ENCODE measurements around the gene MAP1B. TPM values are rescaled to one million over a fixed set of nuclear protein-coding genes. Genes with fewer than 3 reads are reported as not detected.

The MAP1B gene
- total and polyA plus RNA-seq, 2 of the 4 experiments (the other 2 are of a cell fraction), result 41.1 to 183 TPM

DNA sequence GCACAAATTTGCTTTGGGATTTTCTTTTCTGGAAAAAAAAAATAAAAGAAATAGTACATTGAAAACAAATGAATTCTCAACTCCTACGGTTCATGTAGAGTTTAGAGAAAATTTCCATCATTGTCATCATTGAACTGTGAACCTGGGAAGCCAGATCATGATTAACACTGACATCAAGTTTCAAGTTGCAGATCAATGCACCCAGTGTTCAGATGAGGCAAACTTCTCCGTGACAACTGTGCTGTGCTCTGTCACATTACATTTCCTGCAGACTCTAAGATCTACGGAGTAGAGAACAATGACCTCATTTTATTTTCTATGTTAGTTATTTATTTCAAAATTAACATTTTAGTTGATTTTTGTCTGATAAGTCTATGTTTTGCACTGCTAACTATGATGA is 99.7 kb downstream of the MAP1B start:
- no peak overlapping the region for H3K14ac ChIP-seq (replicated peaks; ENCODE audit: low read depth, low read length)
- intact Hi-C loops (cut with micrococcal nuclease) (loop anchor here (5.0 kb wide), 1 partner anchor 75 kb away; no protein-coding TSS in a partner anchor), dilution Hi-C loops (cut with HindIII; ENCODE audit: low sequenced_read_pairs, unreplicated experiment) (no loop called here), in situ Hi-C loops (cut with MboI; ENCODE audit: low sequenced_read_pairs) (no loop called here)
- no peak overlapping the region for H3K9ac ChIP-seq (ENCODE audit: low read depth, low read length)
- no peak overlapping the region for H3K18ac ChIP-seq (ENCODE audit: low read depth, low read length)
- H4K20me1 ChIP-seq (ENCODE audit: insufficient read depth, low read length), result no peaks in the 10 kb centered on the region
- H4K5ac ChIP-seq (ENCODE audit: low read depth, low read length), result no peak overlapping the region
- H2AK5ac ChIP-seq (ENCODE audit: low read depth, low read length), result no peak overlapping the region
- H2BK20ac ChIP-seq (ENCODE audit: low read depth, low read length), result no peak overlapping the region
- H2BK15ac ChIP-seq (ENCODE audit: low read depth, low read length), result no peak overlapping the region
- no peak overlapping the region for H3K4me3 ChIP-seq (ENCODE audit: insufficient read depth, low read depth, low read length)
- H2BK120ac ChIP-seq (ENCODE audit: low read depth, low read length), result no peak overlapping the region
- H3K56ac ChIP-seq (ENCODE audit: extremely low read depth, insufficient read depth, low read length), result no peak overlapping the region
- WGBS, 2 experiments (ENCODE audit: extremely low coverage in 2 of 2, insufficient read length in 1 of 2), result no CpG with 5 or more reads among the region's 3 CpGs
- no peak for DNase-seq
- H2AFZ ChIP-seq (replicated peaks; ENCODE audit: low read length, poor library complexity), result no peak overlapping the region
- H3K23ac ChIP-seq (ENCODE audit: low read depth, low read length), result no peak overlapping the region
- peaks cover 27% of the 10 kb centered on the region for H3K9me1 ChIP-seq (ENCODE audit: insufficient read depth, low read length)
- no peaks in the 10 kb centered on the region for H3K9me3 ChIP-seq (ENCODE audit: control insufficient read depth, insufficient read depth, low read length)
- H3K79me1 ChIP-seq (ENCODE audit: low read depth in 1 of 2, low read length in 2 of 2), result peaks cover 7 to 61% of the 10 kb centered on the region in 2 experiments
- H3K27ac ChIP-seq (ENCODE audit: insufficient read depth, low read length), result no peak overlapping the region
- H4K8ac ChIP-seq (ENCODE audit: low read depth in 2 of 2, low read length in 2 of 2), result no peak overlapping the region
- H3K36me3 ChIP-seq (ENCODE audit: control insufficient read depth, insufficient read depth, low read length), result peaks cover 26% of the 10 kb centered on the region
- H2AK9ac ChIP-seq (replicated peaks; ENCODE audit: low read depth, low read length, poor library complexity), result no peak overlapping the region
- ChIA-PET CTCF (no interaction called here), POLR2A (ENCODE audit: unreplicated experiment) (no interaction called here)
- no peak overlapping the region for H3K4ac ChIP-seq (ENCODE audit: low read depth, low read length)
- no peak for ATAC-seq (ENCODE audit: low read depth)
- H4K91ac ChIP-seq (ENCODE audit: insufficient read depth, low read depth, low read length), result no peak overlapping the region
- no peak overlapping the region for H3K4me2 ChIP-seq (ENCODE audit: low read depth, low read length)
- no peak overlapping the region for H2BK5ac ChIP-seq (ENCODE audit: low read depth, low read length, poor library complexity, severe bottlenecking)
- TF ChIP-seq, protein P1, sequence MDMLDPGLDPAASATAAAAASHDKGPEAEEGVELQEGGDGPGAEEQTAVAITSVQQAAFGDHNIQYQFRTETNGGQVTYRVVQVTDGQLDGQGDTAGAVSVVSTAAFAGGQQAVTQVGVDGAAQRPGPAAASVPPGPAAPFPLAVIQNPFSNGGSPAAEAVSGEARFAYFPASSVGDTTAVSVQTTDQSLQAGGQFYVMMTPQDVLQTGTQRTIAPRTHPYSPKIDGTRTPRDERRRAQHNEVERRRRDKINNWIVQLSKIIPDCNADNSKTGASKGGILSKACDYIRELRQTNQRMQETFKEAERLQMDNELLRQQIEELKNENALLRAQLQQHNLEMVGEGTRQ (IDR thresholded peaks at IDR 0.05; ENCODE audit: low read depth, low read length), result no peak
- TF ChIP-seq MXI1 (IDR thresholded peaks at IDR 0.05; ENCODE audit: borderline replicate concordance, low read depth, low read length) (no peak), CEBPB (IDR thresholded peaks at IDR 0.05; ENCODE audit: low read depth, low read length) (no peak), RFX5 (IDR thresholded peaks at IDR 0.05; ENCODE audit: low read depth, low read length) (no peak), SMC3 (IDR thresholded peaks at IDR 0.05; ENCODE audit: low read depth, low read length) (no peak), NFE2L2 (IDR thresholded peaks at IDR 0.05; ENCODE audit: low read depth, low read length) (no peak), FOS (IDR thresholded peaks at IDR 0.05; ENCODE audit: low read depth, low read length) (no peak), RCOR1 (IDR thresholded peaks at IDR 0.05; ENCODE audit: insufficient replicate concordance, low read length) (no peak), MAFK (IDR thresholded peaks at IDR 0.05; ENCODE audit: low read depth, low read length) (no peak), CHD1 (IDR thresholded peaks at IDR 0.05; ENCODE audit: low read depth, low read length) (no peak), POLR2A (IDR thresholded peaks at IDR 0.05; ENCODE audit: low read depth, low read length) (no peak), MAZ (IDR thresholded peaks at IDR 0.05; ENCODE audit: borderline replicate concordance, low read depth, low read length) (no peak), BHLHE40 (IDR thresholded peaks at IDR 0.05; ENCODE audit: low read depth, low read length) (no peak)
- TF ChIP-seq, protein P2, sequence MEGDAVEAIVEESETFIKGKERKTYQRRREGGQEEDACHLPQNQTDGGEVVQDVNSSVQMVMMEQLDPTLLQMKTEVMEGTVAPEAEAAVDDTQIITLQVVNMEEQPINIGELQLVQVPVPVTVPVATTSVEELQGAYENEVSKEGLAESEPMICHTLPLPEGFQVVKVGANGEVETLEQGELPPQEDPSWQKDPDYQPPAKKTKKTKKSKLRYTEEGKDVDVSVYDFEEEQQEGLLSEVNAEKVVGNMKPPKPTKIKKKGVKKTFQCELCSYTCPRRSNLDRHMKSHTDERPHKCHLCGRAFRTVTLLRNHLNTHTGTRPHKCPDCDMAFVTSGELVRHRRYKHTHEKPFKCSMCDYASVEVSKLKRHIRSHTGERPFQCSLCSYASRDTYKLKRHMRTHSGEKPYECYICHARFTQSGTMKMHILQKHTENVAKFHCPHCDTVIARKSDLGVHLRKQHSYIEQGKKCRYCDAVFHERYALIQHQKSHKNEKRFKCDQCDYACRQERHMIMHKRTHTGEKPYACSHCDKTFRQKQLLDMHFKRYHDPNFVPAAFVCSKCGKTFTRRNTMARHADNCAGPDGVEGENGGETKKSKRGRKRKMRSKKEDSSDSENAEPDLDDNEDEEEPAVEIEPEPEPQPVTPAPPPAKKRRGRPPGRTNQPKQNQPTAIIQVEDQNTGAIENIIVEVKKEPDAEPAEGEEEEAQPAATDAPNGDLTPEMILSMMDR (conservative IDR thresholded peaks at IDR 0.05; ENCODE audit: low read depth, low read length), result no peak
- TF ChIP-seq, protein P3, sequence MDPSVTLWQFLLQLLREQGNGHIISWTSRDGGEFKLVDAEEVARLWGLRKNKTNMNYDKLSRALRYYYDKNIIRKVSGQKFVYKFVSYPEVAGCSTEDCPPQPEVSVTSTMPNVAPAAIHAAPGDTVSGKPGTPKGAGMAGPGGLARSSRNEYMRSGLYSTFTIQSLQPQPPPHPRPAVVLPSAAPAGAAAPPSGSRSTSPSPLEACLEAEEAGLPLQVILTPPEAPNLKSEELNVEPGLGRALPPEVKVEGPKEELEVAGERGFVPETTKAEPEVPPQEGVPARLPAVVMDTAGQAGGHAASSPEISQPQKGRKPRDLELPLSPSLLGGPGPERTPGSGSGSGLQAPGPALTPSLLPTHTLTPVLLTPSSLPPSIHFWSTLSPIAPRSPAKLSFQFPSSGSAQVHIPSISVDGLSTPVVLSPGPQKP (IDR thresholded peaks at IDR 0.05; ENCODE audit: borderline replicate concordance, low read depth, low read length), result no peak
- H3K27me3 ChIP-seq (ENCODE audit: control insufficient read depth, insufficient read depth, low read length), result no peaks in the 10 kb centered on the region
- peaks cover 21% of the 10 kb centered on the region for H3K4me1 ChIP-seq (ENCODE audit: control insufficient read depth, insufficient read depth, low read length)
- BruUV-seq (replicated peaks), result no TSS peak
